Amygdala (tissue), 56 donors: ENCODE measurements around the gene DST.
A peak's percentile ranks its signal among the peaks of the same experiment; 100 is the strongest.

Experiments used
- DNase-seq, 56 donors: peaks; one replicate each; lab custom pipeline; 2025; lab: John Stamatoyannopoulos, UW

DST gene

DNA sequence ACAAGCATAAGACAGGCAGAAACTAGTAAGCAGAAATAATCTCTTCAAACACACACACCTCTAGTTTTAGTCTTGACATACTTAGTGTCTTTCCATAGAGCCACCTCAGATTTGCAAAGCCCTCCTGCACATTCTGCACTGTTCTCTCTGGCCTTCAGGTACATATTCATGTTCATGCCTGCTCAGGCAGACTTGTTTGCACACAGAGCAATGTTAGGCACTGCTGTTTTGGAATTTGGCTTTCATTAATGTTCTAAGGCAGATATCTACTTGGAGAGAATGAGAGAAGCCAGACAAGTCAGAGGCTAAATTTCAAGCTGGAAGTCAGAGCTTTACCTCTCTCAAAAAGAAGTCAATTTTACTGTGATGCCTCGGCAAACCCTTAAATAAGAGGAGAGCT is 21.3 kb upstream of the DST start:
- no peak for DNase-seq

DNA sequence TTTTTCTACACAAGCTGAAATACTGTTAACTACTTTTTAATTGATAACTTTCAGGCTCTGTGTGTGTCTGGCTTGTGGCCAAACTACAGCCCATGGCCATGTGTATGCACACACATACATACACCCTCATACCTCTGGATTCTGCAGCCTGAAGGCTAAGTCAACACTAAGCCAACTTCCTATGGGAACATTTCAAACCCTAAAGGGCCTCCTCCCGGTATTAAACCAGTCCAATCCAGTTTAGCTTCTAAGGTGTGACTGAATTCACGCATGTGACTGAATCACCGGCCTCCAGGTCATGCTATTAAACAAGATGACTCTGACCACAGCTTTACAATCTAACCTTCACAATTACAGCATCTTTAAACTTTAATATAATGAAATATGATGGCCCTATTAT is 20.7 kb upstream of the DST start:
- DNase-seq: peak in 1 of 56 donors; percentile 28

DNA sequence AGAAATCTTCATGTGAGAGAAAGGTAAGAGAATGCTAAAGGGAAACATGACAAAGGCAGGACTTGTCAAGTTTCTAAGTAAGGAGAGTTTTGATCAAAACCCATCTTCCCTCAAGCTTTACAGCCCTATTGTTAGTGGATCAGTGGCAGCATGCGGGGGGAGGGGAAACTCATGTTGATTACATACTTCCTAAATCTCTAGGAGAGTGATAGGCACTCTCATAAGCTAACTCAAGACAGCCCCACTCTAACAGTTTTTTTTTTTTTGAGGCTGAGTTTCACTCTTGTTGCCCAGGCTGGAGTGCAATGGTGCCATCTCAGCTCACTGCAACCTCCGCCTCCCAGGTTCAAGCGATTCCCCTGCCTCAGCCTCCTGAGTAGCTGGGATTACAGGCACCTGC is 18.6 kb upstream of the DST start:
- peak in 4 of 56 donors; percentile 2 to 45 (median 7) for DNase-seq

DNA sequence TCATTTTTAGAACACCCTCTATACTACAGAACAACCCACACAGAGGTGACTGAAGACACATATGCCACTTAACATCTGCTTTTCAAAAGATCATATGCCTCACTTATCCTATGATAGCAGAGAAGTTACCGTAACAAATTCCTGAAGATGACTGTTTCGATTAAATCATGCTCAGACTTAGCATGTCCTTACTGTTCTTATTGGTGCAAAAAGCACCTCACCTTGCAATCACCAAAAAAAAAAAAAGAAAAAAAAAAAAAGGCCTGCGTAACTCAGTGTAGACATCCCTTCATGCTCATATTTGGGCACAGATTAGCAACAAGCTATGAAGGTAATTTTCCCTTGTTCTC is 17.7 kb upstream of the DST start:
- DNase-seq: no peak

DNA sequence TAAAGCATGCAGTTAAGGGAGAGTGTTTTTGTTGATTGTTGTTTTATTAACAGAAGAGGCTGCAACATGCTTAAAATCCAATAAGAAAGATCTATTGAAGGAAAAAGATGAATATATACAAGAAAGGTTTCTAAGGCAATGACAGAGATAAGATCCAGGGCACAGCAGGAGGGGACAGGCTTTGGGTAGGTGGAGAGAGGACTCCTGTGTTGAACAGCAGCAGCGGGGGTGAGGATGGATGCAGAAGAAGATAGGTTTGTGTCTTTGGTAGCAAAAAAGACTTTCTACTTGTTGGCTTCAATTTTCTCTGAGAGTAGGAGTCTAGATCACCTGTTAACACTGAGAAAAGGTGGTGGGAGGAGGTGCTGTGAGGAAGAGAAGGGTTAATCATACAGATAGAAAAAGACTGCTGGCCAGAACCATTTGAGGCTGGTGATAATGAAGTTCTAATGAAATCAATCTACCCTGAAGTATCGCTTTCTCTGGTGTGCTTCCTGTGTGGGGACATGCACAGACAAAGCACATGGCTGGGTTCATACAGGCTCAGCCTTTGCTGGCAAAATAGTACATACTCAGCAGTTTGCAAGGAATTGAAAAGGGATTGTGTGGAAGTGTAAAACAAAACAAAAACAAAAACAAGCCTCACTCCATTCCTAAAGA is 17.2 kb upstream of the DST start:
- DNase-seq: peak in 6 of 56 donors; percentile 7 to 50 (median 14)

DNA sequence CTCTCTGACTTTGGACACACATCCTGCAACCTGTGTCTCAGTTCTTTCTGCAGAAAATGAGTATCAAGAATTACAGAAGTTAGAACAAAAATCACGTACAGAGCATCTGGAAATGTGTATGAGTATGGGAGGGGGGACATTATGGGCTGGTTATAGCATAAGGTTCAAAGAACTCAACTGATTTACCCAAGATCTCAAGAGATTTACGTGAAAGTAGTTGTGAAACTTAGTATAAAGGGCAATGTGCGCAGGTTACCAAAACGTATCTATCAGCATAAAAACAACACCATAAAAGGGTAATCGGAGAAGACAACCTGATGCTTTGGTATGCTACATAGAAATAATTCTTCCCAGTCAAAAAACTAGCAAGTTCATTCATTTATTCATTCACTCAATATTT is 15.6 kb upstream of the DST start:
- no peak for DNase-seq

DNA sequence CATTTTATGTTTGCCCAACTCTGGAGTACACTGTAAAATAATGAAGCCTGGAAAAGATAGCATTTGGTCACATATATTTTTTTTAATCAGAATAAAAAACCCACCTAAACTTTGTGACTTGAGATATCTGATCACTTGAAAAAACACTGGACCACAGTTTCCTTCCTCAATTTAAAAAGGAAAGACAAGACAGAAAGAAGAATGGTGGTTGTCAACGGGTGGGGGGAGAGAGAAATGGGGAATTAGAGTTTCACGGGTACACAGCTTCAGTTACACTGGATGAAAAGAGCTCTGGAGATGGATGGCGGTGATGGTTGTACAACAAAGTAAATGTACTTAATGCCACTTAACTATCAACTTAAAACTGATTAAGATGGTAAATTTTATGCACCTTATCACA is 14.7 kb upstream of the DST start:
- DNase-seq: no peak

DNA sequence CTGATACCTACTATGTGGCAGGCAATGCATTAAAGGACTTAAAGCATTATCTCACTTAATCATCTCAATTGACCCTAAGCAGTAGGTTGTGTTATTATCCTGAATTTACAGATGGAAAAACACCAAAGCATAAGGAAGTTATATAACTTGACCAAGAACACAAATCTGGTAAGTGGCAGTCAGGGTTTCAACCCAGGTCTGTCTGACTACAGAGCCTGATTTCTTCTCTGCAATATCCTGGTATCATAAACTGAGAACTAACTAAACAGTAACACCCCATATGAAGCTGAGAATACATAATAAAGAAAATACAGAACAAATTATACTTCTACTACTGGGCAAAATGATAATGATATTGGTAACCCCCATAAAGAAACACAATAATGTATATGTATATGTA is 13.8 kb upstream of the DST start:
- no peak for DNase-seq

DNA sequence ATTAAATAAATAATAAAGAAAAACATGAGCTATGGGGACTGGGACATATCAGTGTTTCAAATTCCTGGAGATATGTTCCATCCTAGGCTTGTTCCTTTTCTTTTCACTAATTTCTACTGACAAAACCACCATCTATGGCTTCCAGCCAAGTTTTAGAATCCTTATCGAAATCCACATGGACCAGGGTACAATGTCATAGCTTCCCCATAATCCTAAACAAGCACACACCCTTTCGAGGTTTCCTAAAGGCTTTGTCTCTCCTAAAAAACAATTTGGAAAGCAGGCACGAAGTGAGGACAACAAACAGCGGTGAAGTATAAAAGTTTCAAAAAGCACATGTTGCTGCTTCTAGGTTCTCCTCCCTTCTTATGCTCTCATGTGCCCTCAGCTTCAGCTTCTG is 13.3 kb upstream of the DST start:
- no peak for DNase-seq

DNA sequence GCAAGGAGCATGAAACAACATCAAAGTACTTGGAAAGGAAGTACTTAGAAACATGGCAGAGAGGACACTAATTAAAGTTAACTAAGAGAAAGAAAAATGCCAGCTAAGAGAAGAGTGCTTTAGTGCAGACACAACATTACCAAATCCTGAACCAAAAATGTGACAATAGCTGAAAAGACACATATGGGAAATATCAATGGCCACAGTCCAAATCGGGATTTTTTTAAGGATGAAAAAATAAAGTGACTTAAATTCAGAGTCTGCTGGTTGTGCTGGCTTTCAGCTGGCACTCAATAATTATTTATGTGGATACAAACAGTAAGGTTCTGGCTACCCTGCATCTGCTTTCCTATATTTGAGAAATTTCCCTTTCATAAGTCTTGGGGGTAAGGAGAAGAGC is 12.6 kb upstream of the DST start:
- DNase-seq: no peak

DNA sequence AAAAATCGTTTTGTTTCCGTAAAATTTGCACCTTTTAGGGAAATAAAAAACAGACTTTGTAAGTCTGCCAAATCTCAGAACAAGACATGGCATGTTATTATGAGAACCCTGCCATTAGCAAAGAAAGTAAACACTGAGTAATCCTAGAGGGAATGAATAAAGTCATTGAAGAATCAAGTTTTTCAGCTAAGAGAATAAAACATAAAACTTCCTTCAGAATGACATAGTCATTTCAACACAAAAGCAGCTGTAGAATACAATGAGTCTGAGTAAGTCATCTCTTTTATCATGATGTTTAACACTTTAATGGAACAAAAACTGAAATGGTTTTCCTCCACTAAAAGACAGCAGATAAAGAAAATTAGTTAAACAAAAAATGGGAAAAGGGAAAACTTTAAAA is 10.3 kb upstream of the DST start:
- DNase-seq: peak in 1 of 56 donors; percentile 31

DNA sequence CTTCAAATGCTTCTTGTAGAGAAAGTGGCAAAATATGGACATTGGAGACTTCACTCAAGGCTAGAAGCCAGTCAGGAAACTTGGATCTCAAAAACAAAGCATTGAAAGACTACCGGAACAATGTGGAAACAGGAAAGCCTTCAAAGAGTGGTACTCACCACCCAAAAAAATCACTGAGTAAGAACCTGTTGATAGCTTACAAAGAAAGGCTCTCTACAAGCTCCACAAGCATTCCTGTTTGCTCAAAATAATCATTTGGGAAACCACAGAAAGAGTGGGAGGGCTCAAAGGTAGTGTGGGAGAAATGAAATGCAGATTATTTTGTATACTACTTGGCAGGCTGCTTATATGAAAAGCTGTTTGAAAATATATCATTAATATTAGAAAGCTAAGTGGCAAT is 9.5 kb upstream of the DST start:
- DNase-seq: no peak

DNA sequence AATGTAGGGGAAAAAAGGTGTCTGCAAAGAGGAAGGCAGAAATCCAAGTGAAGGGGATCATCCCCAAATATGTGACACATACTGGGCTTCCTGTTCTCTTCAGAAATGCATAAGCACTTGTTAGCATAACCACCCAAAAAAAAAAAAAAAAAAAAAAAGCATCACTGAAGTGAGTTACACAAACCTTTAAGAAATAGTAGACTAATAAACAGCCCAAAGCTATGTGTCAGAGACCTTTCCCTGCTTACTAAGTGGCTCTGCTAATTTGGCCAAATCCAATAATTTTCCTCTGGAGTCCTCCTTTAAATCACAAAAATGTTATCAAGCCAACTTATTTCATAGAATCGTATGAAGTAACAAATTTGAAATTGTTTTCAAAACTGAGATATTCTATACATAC is 7.5 kb upstream of the DST start:
- DNase-seq: no peak

DNA sequence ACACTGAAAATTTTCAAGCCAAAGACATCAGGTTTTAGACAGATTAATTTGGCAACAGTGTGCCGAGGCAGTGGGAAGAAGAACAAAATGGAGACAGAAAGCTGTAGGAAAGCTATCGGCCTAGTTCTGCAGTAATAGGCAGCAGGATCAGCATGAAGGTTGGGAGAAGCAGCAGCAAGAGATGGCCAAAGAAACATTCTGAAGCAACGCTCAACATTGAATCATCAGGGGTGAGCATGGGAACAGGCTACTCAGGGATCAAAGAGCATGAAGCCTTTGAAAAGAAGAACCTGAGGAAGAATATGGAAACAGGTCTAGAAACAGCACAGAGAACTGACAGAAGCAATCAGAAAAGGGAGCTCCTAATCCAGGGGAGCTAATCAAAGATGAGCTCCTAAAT is 7.1 kb upstream of the DST start:
- no peak for DNase-seq

DNA sequence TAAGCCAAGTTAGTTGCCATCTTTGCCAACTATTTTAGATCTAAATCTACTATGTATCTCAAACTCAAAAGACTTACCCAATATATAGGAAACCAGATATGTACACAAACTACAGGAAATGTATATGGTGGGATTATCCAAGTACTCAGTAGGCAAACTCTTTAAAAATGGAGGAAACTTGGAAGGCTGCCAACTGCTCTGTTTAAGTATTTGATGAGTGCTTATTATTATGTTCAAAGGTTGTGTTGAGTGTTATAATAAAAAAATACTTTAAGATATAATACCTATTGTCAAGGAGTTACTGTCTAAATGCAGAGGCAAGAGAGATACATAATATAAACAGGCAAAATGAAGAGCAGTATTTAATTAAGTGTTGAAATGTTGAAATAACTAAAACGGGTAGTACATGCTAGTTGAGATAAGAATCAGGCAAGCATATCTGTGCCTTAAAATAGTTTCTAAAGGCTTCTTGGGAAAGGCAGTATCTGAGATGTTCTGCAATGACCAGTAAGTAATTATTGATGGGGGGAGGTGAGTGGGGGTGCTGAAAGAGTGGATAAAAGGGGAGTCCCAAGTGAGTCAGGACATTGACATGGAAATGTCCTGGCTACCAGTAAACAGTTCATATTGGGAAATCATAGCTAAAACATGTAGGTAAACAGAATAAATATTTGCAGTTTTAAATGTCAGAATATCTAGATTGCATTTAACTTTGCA is 6.5 kb upstream of the DST start:
- DNase-seq: no peak

DNA sequence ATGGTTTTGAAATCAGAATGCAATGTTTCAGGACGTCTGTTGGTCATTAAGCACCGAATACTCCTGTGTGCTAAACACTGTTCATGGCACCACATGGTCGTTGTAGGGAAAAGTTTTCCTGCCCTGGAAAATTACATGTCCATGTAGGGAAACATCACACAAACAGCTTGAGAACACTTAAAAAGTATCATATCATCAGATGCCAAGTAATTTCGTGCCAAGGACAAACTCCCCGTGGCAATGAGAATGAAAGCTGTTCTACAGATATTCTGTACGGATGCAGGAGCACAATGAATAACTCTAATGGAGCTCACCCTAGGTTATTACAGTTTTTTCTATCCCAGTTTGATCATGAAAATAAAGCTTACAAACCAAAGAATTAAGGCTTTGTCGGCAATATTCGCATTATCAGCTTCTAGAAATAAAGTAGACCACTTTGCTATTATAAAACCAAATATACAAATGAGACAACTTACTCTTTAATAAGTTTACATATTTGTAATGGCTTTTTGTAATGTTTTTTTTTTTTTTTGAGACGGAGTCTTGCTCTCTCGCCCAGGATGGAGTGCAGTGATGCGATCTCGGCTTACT is 4.6 kb upstream of the DST start:
- no peak for DNase-seq

DNA sequence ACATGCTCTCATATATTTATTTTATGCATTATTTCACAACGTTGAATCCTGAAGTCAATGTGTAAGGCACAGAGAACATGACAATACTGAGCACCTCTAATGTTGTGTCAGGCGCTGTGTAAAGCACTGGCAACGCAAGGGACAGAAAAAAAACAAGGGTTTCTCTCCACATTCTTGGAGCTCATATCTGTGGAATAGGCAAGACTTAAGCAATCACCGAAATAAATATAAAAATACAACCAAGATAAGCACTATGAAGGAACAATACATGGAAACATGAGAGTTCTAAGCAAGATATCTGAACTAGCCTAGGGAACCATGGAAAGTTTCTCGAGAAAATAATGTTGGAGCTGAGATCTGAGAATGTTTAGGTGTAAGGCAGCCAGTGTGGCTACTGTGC is 1.7 kb upstream of the DST start:
- DNase-seq: no peak

DNA sequence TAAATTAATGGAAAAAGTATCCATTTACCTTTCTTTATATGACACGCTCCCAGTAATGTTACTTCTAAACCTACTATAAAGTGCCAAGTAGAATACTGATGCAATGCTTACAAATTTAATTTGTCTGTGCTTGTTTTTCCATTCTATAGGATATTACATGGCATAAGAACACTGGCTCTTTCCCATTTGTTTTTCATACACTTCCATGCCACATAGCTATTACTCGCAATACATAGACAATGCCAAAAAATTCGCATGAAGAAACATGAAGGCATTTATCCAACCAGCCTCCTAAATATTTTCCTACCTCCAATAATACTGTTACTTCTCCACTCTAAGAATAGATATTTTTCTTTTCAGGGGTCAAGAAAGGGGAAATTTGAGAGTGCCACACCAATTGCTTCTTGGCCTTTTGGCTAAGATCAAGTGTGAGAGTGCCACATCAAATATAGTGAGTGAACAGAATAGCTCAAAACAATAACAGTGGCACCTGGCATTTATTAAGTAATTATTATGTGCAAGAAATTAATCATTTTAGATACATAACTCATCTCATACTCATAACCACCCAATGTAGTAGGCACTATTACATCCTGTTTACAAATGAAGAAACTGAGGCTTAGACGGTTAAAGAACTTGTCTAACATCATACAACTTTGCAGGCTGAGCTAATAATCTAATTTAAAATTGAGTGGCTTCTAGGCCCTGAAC is 845 bp upstream of the DST start:
- DNase-seq: no peak

DNA sequence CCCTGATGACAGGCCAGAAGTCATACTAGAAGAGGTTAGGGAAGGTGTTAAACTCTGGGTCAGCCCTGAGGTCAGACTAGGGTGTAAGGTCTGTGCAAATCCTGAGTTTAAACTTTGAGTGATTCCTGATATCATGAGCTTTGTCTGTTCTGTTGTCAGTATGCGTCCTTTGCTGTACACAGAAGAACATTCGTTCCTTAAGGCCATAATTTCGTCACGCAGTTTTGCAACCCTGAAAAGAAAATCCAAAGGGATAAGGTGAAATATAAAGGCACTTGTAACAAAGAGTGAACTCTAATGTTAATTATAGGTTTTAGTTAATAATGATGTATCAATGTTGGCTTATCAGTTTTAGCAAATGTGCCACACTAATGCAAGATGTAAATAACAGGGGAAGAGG is 2.3 kb downstream of the DST start:
- no peak for DNase-seq

DNA sequence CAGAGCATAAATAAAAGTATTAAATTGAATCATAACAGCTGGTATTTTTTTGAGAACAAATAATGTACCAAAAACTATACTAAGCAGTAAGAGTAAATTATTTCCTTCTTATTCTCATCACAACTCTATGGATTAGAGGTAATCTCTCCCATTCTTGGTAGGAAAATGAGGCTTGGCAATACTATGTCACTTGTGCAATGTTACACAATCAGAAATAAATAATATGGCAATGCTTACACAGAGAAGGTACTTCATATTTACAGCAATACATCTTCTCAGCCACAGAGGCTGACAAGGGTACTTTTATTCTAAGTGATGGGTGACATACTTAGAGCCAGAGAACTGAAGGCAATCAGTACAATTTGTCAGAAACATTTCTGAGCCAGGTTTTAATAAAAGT is 3.9 kb downstream of the DST start:
- no peak for DNase-seq

DNA sequence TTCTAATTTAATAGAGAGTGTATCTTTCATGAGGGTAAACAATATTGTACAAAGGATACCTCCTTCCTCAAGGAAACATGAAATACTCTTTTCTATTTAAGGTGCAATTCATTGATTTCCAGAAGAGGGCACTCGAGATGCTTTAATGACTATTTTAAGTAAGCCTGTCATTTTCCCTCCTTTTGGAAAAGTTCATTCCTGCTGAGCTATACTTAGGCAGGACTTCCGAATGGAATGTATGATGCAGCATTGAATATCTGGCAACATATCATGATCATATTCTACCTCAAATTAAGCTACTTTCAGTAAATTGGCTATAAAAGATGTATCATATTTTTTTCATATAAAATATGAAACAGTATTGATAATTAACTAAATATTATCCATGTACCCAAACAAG is 5.0 kb downstream of the DST start:
- DNase-seq: peak in 1 of 56 donors; percentile 51

DNA sequence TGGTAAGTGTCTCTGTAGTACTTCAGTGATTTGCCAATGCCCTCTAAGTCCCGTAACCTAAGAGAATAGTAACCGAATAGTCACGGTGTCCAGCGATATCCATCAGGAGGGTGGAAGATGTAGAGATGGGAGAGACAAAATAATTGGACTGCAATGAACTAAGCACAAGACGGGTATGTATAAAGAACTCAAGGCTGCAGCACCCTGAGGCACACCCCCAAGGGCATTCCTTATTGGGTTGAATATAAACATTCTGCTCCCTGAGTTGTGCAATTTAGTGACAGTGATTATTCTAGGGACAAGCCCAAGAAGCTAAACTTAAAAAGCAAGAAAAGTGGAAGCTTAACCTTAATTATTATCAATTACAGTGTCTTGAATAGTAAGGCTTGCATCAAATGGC is 14.6 kb downstream of the DST start:
- no peak for DNase-seq
